DND-41 (cell line): ENCODE data around the gene GNG8.

Source experiments
- CTCF ChIP-seq: IDR thresholded peaks from 2 replicates; pipeline ENCODE4 v1.5.1; 2012; ENCODE audit warnings: borderline replicate concordance, low read length, moderate library complexity, mild to moderate bottlenecking; ENCODE audit not compliant: poor library complexity, severe bottlenecking; ENCODE audit errors: extremely low read depth
- EZH2 ChIP-seq: IDR thresholded peaks from 3 replicates; pipeline ENCODE4 v1.6.1; 2012; ENCODE audit warnings: borderline replicate concordance, low read depth, mild to moderate bottlenecking, moderate library complexity, low read length, inconsistent platforms; ENCODE audit not compliant: severe bottlenecking

- TF ChIP-seq CTCF (no peak), EZH2 (no peak)
Measured at GRCh38 chr19:46685189-46685588, 49.2 kb upstream of the GNG8 start.
